ENCODE results near the gene PGM2. TPM values are rescaled to one million over a fixed set of nuclear protein-coding genes. Genes with fewer than 3 reads are reported as not detected.

The PGM2 gene
- polyA plus RNA-seq, 1 donor from 2014 or later = 9.3 TPM

GRCh38 chr4:37879365-37879764 lies 52.9 kb downstream of the PGM2 start:
- Histone ChIP-seq H3K79me2 (replicated peaks; ENCODE audit: insufficient read depth, low read length) (no peaks in the 10 kb centered on the region), H3K9ac (ENCODE audit: low read length) (no peak overlapping the region)

GRCh38 chr4:37881811-37882210 lies 55.3 kb downstream of the PGM2 start:
- no peaks in the 10 kb centered on the region for H3K36me3 ChIP-seq (ENCODE audit: insufficient read depth, low read length)
- no peak overlapping the region for H2AFZ ChIP-seq (ENCODE audit: low read depth, low read length)
- H3K4me3 ChIP-seq (ENCODE audit: low read length) = no peak overlapping the region
- TF ChIP-seq SMC3 (conservative IDR thresholded peaks at IDR 0.05; ENCODE audit: poor library complexity) (no peak), MXI1 (conservative IDR thresholded peaks at IDR 0.05; ENCODE audit: poor library complexity, severe bottlenecking) (no peak), EP300 (conservative IDR thresholded peaks at IDR 0.05; ENCODE audit: poor library complexity, severe bottlenecking) (no peak)
- H3K9me3 ChIP-seq (ENCODE audit: low read length) = no peaks in the 10 kb centered on the region
- no peak overlapping the region for H3K9ac ChIP-seq (ENCODE audit: low read length)
- no peaks in the 10 kb centered on the region for H3F3A ChIP-seq (ENCODE audit: insufficient read depth, low read length, poor library complexity, severe bottlenecking)
- no peaks in the 10 kb centered on the region for H3K9me2 ChIP-seq (ENCODE audit: insufficient read depth, low read length)
- H3K4me2 ChIP-seq (ENCODE audit: low read length) = no peak overlapping the region
- no peaks in the 10 kb centered on the region for H4K20me1 ChIP-seq (ENCODE audit: insufficient read depth)
- H3K27me3 ChIP-seq (ENCODE audit: insufficient read depth, low read depth, low read length) = no peaks in the 10 kb centered on the region
- H3K27ac ChIP-seq (ENCODE audit: low read length) = no peak overlapping the region
- no peaks in the 10 kb centered on the region for H3K79me2 ChIP-seq (replicated peaks; ENCODE audit: insufficient read depth, low read length)

More at GRCh38 chr4:37879365-37879764, 52.9 kb downstream of the PGM2 start:
- H4K20me1 ChIP-seq (ENCODE audit: insufficient read depth) = no peaks in the 10 kb centered on the region
- H3K27me3 ChIP-seq (ENCODE audit: insufficient read depth, low read depth, low read length) = no peaks in the 10 kb centered on the region
- H3K4me3 ChIP-seq (ENCODE audit: low read length) = no peak overlapping the region
- H3F3A ChIP-seq (ENCODE audit: insufficient read depth, low read length, poor library complexity, severe bottlenecking) = no peaks in the 10 kb centered on the region
- H3K9me2 ChIP-seq (ENCODE audit: insufficient read depth, low read length) = no peaks in the 10 kb centered on the region
- no peaks in the 10 kb centered on the region for H3K9me3 ChIP-seq (ENCODE audit: low read length)
- no peak overlapping the region for H2AFZ ChIP-seq (ENCODE audit: low read depth, low read length)
- H3K27ac ChIP-seq (ENCODE audit: low read length) = no peak overlapping the region
- no peaks in the 10 kb centered on the region for H3K36me3 ChIP-seq (ENCODE audit: insufficient read depth, low read length)
- TF ChIP-seq EZH2 (IDR thresholded peaks at IDR 0.05; ENCODE audit: borderline replicate concordance, insufficient read depth, low read length, poor library complexity, severe bottlenecking) (no peak), POLR2AphosphoS5 (IDR thresholded peaks at IDR 0.05) (no peak), SMC3 (conservative IDR thresholded peaks at IDR 0.05; ENCODE audit: poor library complexity) (no peak), REST (IDR thresholded peaks at IDR 0.05; ENCODE audit: borderline replicate concordance) (no peak), TAF1 (IDR thresholded peaks at IDR 0.05; ENCODE audit: low read depth) (no peak), EP300 (conservative IDR thresholded peaks at IDR 0.05; ENCODE audit: poor library complexity, severe bottlenecking) (no peak), MXI1 (conservative IDR thresholded peaks at IDR 0.05; ENCODE audit: poor library complexity, severe bottlenecking) (no peak), CTCF (IDR thresholded peaks at IDR 0.05; ENCODE audit: poor library complexity, severe bottlenecking) (no peak), RAD21 (conservative IDR thresholded peaks at IDR 0.05) (no peak)
- no peak overlapping the region for H3K4me2 ChIP-seq (ENCODE audit: low read length)
